Naive B cell (primary cell): Measurements from ENCODE around the gene LRMDA. TPM values are rescaled to one million over a fixed set of nuclear protein-coding genes. Genes with fewer than 3 reads are reported as not detected.

Experiments
- ATAC-seq, 2 donors: fragments of 150-1000 bp; cut with Tn5 transposase; 2 replicates each; pipeline ENCODE4 v1.10.0; 2021; ENCODE audit warnings: low read depth in 2 of 2, mild to moderate bottlenecking in 2 of 2, moderate library complexity in 2 of 2
- DNase-seq: peaks from one replicate; pipeline ENCODE4 v3.0.0; 2022
- H3K27ac Mint-ChIP-seq, 6 donors: one replicate each; pipeline ENCODE4 v1.8.0; 2020 to 2022; ENCODE audit warnings: mild to moderate bottlenecking in 6 of 6, mixed read lengths in 6 of 6, moderate library complexity in 5 of 6, inconsistent platforms in 2 of 6
- H3K27me3 Mint-ChIP-seq, 3 donors: one replicate each; pipeline ENCODE4 v1.8.0; 2021 to 2022; ENCODE audit warnings: mixed read lengths in 3 of 3, mild to moderate bottlenecking in 1 of 3
- H3K36me3 Mint-ChIP-seq, 2 donors: one replicate each; pipeline ENCODE4 v1.8.0; 2020 to 2022; ENCODE audit warnings: mixed read lengths in 2 of 2, inconsistent platforms in 1 of 2, mild to moderate bottlenecking in 1 of 2
- H3K4me1 Mint-ChIP-seq, 3 donors: one replicate each; pipeline ENCODE4 v1.8.0; 2020 to 2022; ENCODE audit warnings: mixed read lengths in 3 of 3, inconsistent platforms in 1 of 3, mild to moderate bottlenecking in 1 of 3, moderate library complexity in 1 of 3
- H3K4me3 Mint-ChIP-seq, 8 donors: one replicate each; pipeline ENCODE4 v1.8.0; 2020 to 2022; ENCODE audit warnings: mild to moderate bottlenecking in 8 of 8, mixed read lengths in 8 of 8, moderate library complexity in 8 of 8, inconsistent platforms in 2 of 8
- H3K9me3 Mint-ChIP-seq, 7 donors: one replicate each; pipeline ENCODE4 v1.8.0; 2020 to 2022; ENCODE audit warnings: mixed read lengths in 7 of 7, mild to moderate bottlenecking in 5 of 7, inconsistent platforms in 2 of 7, moderate library complexity in 1 of 7
- polyA plus RNA-seq, 6 donors: library from polyadenylated mRNA; unstranded; fragments of 300-500 nt; fragmentation: Illumina TruSeq; gene quantifications; one replicate each; pipeline ENCODE4 v1.2.3, GENCODE V29; 2021; ENCODE audit warnings: low read depth in 6 of 6

The LRMDA gene
- polyA plus RNA-seq, 6 donors from 2014 or later: 2.1 TPM; not detected in 5

DNA sequence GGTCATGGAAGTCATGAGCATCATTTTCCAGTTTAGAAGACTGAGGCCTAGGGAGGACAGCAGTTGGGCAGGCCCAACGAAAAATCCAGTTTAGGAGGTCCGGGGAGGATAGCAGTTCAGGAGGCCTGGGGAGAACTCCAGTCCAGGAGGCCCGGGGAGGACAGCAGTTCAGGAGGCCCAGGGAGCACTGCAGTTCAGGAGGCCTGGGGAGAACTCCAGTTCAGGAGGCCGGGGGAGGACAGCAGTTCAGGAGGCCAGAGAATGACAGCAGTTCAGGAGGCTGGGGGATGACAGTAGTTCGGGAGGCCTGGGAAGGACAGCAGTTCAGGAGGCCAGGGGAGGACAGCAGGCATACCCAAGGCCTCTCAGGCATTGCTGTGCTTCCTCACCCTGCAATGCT lies 453.4 kb downstream of the LRMDA start:
- Mint-ChIP-seq H3K4me3 (no peak overlapping the region), H3K27ac (no peak overlapping the region), H3K27me3 (no peaks in the 10 kb centered on the region), H3K36me3 (no peaks in the 10 kb centered on the region), H3K4me1 (no peaks in the 10 kb centered on the region), H3K9me3 (peaks cover 0 to 2% (median 0%) of the 10 kb centered on the region in 7 donors)
- no peak for ATAC-seq
- no peak for DNase-seq

GRCh38 chr10:75887369-75887768 lies 455.9 kb downstream of the LRMDA start:
- no peak overlapping the region for H3K4me3 Mint-ChIP-seq
- DNase-seq: no peak
- no peak overlapping the region for H3K27ac Mint-ChIP-seq
- H3K4me1 Mint-ChIP-seq: no peaks in the 10 kb centered on the region
- peaks cover 0 to 5% (median 0%) of the 10 kb centered on the region in 7 donors for H3K9me3 Mint-ChIP-seq
- no peak for ATAC-seq
- no peaks in the 10 kb centered on the region for H3K27me3 Mint-ChIP-seq
- H3K36me3 Mint-ChIP-seq: no peaks in the 10 kb centered on the region

- H3K36me3 Mint-ChIP-seq: no peaks in the 10 kb centered on the region
- ATAC-seq (no peak), DNase-seq (no peak)
- no peak overlapping the region for H3K27ac Mint-ChIP-seq
- H3K9me3 Mint-ChIP-seq: peaks cover 0 to 5% (median 0%) of the 10 kb centered on the region in 7 donors
- no peaks in the 10 kb centered on the region for H3K27me3 Mint-ChIP-seq
- no peak overlapping the region for H3K4me3 Mint-ChIP-seq
- no peaks in the 10 kb centered on the region for H3K4me1 Mint-ChIP-seq
These were observed 456.7 kb downstream of the LRMDA start for GRCh38 chr10:75887992-75888680.

DNA sequence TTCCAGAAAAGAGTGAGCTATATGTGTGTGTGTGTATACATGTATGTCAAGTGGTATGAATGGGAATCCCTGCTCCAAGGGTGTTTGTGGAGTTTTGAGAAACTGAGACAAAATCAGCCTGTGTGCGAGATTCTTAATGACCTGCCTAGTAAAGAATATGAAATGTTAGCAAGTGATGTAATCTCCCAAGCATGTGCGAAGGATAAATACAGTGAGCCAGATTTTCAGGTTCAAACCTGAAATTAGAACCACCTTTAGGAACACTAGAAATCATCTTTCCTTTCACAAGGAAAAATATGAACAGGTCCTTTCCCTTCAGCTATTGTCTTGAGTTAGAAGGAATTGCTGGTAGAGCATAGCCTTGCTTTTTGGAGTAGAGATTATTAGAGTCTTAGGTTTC lies 457.6 kb downstream of the LRMDA start:
- H3K9me3 Mint-ChIP-seq: peaks cover 0 to 5% (median 0%) of the 10 kb centered on the region in 7 donors

DNA sequence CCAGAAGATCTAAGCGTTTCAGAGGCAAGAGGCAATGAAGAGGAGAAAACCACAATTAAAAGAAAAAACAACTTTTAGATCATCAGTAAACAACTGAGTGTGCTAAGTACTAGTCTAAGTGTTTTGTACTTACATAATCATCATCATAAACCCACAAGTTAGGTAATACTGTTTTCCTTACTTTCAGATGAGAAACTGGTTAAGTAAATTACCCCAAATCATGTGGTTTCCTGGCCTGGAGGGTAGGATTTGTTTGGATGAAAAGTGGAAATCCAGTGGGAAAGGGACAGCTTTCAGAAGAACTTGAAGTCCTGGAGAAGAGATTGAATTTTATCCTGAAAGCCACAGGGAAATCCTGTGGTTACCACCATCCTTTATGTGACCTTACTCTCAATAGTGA lies 463.3 kb downstream of the LRMDA start:
- no peak for ATAC-seq
- Mint-ChIP-seq H3K27me3 (no peaks in the 10 kb centered on the region), H3K4me1 (no peaks in the 10 kb centered on the region), H3K9me3 (peaks cover 0 to 5% (median 0%) of the 10 kb centered on the region in 7 donors), H3K36me3 (no peaks in the 10 kb centered on the region), H3K27ac (no peak overlapping the region), H3K4me3 (no peak overlapping the region)
- DNase-seq: no peak

More for the DNA sequence above, 457.6 kb downstream of the LRMDA start:
- Mint-ChIP-seq H3K27me3 (no peaks in the 10 kb centered on the region), H3K27ac (no peak overlapping the region), H3K4me1 (no peaks in the 10 kb centered on the region), H3K4me3 (no peak overlapping the region), H3K36me3 (no peaks in the 10 kb centered on the region)
- ATAC-seq (no peak), DNase-seq (no peak)

- no peak for DNase-seq
- H3K4me1 Mint-ChIP-seq: no peaks in the 10 kb centered on the region
- H3K36me3 Mint-ChIP-seq: no peaks in the 10 kb centered on the region
- peaks cover 0 to 5% (median 0%) of the 10 kb centered on the region in 7 donors for H3K9me3 Mint-ChIP-seq
- H3K27me3 Mint-ChIP-seq: no peaks in the 10 kb centered on the region
- H3K27ac Mint-ChIP-seq: no peak overlapping the region
- no peak for ATAC-seq
- H3K4me3 Mint-ChIP-seq: no peak overlapping the region
These were observed 463.8 kb downstream of the LRMDA start for GRCh38 chr10:75895259-75895658.

GRCh38 chr10:75899816-75900390 lies 468.5 kb downstream of the LRMDA start:
- no peaks in the 10 kb centered on the region for H3K36me3 Mint-ChIP-seq
- no peak for DNase-seq
- ATAC-seq: no peak
- H3K4me1 Mint-ChIP-seq: no peaks in the 10 kb centered on the region
- H3K27ac Mint-ChIP-seq: no peak overlapping the region
- no peak overlapping the region for H3K4me3 Mint-ChIP-seq
- H3K27me3 Mint-ChIP-seq: peaks cover 9 to 11% (median 9%) of the 10 kb centered on the region in 3 donors
- peaks cover 0 to 4% (median 0%) of the 10 kb centered on the region in 7 donors for H3K9me3 Mint-ChIP-seq

DNA sequence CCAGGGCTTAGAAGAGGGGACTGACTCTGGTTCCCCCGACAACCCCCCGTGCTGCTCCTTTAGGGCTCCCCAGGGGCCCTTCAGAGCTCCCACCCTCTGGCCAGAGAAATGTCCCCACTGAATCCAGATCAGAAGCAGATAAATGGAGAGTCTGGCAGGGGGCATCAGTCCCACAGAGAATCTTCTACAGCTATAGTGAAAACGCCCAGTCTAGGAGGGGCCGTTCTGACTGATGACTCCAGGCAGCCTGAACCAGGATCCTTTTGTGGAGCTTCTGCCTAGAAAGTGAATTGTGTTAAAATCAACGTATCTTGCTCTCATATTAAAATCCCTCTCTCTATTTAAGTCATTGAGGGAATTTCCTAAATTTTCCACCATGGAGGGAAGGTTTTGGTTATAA lies 471.4 kb downstream of the LRMDA start:
- Mint-ChIP-seq H3K9me3 (peaks cover 0 to 4% (median 0%) of the 10 kb centered on the region in 7 donors), H3K4me1 (no peaks in the 10 kb centered on the region), H3K27me3 (peaks cover 16 to 24% (median 17%) of the 10 kb centered on the region in 3 donors), H3K36me3 (no peaks in the 10 kb centered on the region), H3K27ac (no peak overlapping the region), H3K4me3 (no peak overlapping the region)
- ATAC-seq (no peak), DNase-seq (no peak)

DNA sequence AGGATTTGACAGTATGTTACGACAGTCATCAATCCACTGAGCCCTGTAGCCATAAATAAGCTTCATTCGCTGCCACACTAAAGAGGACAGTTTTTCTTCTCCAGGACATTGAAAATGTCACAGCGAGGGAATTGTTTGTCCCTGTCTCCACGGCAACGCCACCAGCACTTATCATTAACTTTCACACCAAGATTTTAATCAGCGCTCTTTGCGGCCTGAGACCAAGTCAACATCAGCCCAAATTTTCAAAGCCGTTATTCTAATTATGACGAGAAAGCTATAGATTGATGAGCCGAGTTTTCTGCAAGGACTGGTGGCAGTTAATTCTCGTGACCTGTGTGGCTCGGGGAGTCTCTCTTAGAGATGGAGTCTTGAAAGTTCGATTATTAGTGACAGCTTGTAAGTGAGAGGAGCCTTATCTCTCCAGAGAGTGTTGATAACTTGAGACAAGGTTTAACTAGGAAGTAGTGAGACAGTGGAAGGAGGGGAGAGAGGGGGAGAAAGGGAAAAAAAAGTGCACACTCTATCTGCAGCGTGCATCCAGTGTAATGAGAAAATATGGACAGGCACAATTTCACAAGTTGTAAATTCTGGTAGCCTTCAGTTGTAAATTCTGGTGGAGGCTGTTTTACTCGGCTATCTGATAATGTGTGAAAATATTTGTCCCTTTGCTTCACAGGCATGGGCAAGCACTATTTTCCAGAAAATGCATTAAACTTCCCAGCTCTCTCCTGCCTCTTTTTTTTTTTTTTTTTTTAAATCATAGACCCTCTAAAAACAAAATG lies 473.3 kb downstream of the LRMDA start:
- Mint-ChIP-seq H3K4me3 (no peak overlapping the region), H3K27me3 (peaks cover 16 to 24% (median 17%) of the 10 kb centered on the region in 3 donors), H3K36me3 (no peaks in the 10 kb centered on the region), H3K4me1 (no peaks in the 10 kb centered on the region), H3K27ac (no peak overlapping the region), H3K9me3 (peaks cover 0 to 4% (median 0%) of the 10 kb centered on the region in 7 donors)
- ATAC-seq (no peak), DNase-seq (no peak)

- no peaks in the 10 kb centered on the region for H3K36me3 Mint-ChIP-seq
- H3K4me3 Mint-ChIP-seq: no peak overlapping the region
- no peak for ATAC-seq
- no peak overlapping the region for H3K27ac Mint-ChIP-seq
- H3K27me3 Mint-ChIP-seq: peaks cover 16 to 24% (median 17%) of the 10 kb centered on the region in 3 donors
- no peaks in the 10 kb centered on the region for H3K4me1 Mint-ChIP-seq
- peaks cover 0 to 4% (median 0%) of the 10 kb centered on the region in 7 donors for H3K9me3 Mint-ChIP-seq
- DNase-seq: no peak
These were observed 474.1 kb downstream of the LRMDA start for GRCh38 chr10:75905490-75905889.

GRCh38 chr10:75910032-75910431 lies 478.6 kb downstream of the LRMDA start:
- Mint-ChIP-seq H3K27me3 (peaks cover 5 to 16% (median 14%) of the 10 kb centered on the region in 3 donors), H3K9me3 (no peaks in the 10 kb centered on the region), H3K27ac (no peak overlapping the region), H3K36me3 (no peaks in the 10 kb centered on the region), H3K4me1 (no peaks in the 10 kb centered on the region), H3K4me3 (no peak overlapping the region)
- DNase-seq (no peak), ATAC-seq (no peak)

GRCh38 chr10:75911426-75911825 lies 480.0 kb downstream of the LRMDA start:
- DNase-seq (no peak), ATAC-seq (no peak)
- Mint-ChIP-seq H3K4me1 (no peaks in the 10 kb centered on the region), H3K9me3 (no peaks in the 10 kb centered on the region), H3K27me3 (peaks cover 0 to 12% (median 5%) of the 10 kb centered on the region in 3 donors), H3K27ac (no peak overlapping the region), H3K4me3 (no peak overlapping the region), H3K36me3 (no peaks in the 10 kb centered on the region)

GRCh38 chr10:75916906-75917305 lies 485.5 kb downstream of the LRMDA start:
- ATAC-seq: no peak
- peak overlapping the region in 1 of 8 donors; percentile 35 for H3K4me3 Mint-ChIP-seq
- H3K27me3 Mint-ChIP-seq: peaks cover 0 to 7% (median 0%) of the 10 kb centered on the region in 3 donors
- H3K4me1 Mint-ChIP-seq: no peaks in the 10 kb centered on the region
- no peak for DNase-seq
- no peak overlapping the region for H3K27ac Mint-ChIP-seq
- H3K9me3 Mint-ChIP-seq: peaks cover 0 to 4% (median 0%) of the 10 kb centered on the region in 7 donors
- no peaks in the 10 kb centered on the region for H3K36me3 Mint-ChIP-seq

GRCh38 chr10:75919913-75920312 lies 488.5 kb downstream of the LRMDA start:
- ATAC-seq (no peak), DNase-seq (no peak)
- H3K9me3 Mint-ChIP-seq: peaks cover 0 to 5% (median 1%) of the 10 kb centered on the region in 7 donors
- no peaks in the 10 kb centered on the region for H3K4me1 Mint-ChIP-seq
- no peak overlapping the region for H3K4me3 Mint-ChIP-seq
- H3K36me3 Mint-ChIP-seq: no peaks in the 10 kb centered on the region
- H3K27me3 Mint-ChIP-seq: peaks cover 0 to 7% (median 0%) of the 10 kb centered on the region in 3 donors
- H3K27ac Mint-ChIP-seq: no peak overlapping the region
